ENCODE measurements around the gene TMEM123.

TMEM123 gene

DNA sequence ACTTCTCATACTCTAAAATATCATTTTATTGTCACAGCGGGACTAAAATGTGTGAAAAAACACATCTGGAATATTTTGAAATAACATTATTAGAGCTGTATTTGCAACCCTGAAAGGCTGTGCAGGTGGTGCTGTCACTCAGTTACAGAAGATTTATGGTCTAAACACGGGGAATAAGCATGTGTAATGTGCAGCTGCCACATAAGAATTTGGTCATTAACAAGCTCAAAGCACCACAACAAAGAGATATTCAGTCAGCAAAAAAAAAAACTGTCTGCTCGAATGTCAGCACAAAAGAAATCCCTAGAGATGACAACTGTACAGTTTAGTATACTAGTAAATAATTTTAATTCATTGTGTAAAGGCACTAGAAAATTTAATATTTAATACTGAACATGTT lies 31.3 kb downstream of the TMEM123 start:
- DNase-seq, result peak; percentile 87

DNA sequence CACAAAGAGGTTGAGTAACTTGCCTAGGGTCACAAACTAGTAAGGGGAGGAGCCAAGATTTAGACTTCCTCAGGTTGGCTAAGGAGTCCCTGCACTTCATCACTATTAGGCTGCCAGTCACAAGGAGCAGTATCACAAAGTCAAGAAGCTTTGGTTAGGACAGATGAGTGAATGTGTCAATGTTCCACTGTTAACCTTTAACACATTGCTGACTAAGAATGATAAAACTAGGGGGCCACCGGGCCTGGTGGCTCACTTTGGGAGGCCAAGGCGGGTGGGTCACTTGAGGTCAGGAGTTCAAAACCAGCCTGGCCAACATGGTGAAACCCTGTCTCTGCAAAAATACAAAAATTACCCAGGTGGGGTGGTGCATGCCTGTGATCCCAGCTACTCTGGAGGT lies 32.0 kb downstream of the TMEM123 start:
- DNase-seq, result no peak

DNA sequence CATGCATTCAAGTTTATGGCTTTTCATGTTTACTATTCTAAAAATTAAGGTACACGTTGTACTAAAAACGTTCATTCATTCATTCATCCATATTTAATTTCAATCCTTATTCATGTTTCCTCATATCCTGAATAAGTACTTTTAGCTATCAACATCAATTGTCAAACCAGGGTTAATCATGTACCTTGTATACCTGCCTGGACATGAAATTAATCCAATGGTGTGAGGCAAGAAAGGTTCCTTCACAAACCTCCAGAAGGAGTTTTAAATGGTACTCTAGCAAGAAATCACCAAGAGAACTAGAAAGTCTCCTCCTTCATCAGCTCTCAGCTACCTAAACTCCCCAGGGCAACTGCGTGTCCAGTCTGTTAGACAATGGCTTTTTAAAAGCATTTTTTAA lies 33.4 kb downstream of the TMEM123 start:
- no peak for DNase-seq

DNA sequence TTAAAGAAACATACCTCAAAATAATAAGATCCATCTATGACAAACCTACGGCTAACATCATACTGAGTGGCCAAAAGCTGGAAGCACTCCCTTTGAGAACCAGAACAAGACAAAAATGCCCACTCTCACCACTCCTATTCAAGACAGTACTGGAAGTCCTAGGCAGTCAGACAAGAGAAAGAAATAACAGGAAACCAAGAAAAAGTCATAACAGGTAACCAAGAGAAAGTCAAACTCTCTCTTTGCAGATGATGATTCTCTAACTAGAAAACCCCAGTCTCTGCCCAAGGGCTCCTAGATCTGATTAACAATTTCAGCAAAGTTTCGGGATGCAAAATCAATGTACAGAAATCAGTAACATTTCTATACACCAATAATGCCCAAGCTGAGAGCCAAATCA lies 35.6 kb downstream of the TMEM123 start:
- DNase-seq, result no peak

DNA sequence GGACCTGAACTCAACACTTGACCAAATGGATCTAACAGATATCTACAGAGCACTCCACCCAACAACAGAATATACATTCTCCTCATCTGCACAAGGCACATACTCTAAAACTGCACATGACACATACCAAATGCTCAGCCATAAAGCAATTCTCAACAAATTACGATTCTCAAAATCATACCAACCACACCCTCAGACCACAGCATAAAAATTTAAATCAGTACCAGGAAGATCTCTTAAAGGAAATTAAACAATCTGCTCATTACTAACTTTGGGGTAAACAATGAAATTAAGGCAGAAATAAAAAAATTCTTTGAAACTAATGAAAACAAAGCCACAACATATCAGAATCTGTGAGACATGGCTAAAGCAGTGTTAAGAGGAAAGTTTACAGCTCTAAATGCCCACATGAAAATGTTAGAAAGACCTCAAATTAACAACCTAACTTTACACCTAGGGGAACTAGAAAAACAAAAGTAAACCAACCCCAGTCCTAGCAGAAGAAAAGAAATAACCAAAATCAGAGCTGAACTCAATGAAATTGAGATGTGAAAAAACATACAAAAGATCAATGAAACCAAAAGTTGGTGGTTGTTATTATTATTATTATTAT lies 37.2 kb downstream of the TMEM123 start:
- DNase-seq, result no peak

DNA sequence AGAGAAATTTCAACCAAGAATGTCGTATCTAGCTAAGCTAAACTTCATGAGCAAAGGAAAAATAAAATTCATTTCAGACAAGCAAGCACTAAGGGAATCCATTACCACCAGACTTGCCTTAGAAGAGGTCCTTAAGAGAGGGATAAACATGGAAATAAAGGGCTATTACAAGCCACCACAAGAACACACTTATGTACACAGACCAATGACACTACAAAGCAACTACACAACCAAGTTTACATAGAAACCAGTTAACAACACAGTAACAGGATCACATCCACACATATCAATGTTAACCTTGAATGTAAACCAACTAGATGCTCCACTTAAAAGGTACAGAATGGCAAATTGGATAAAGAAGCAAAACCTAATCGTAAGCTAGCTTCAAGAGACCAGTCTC lies 38.0 kb downstream of the TMEM123 start:
- DNase-seq, result no peak

DNA sequence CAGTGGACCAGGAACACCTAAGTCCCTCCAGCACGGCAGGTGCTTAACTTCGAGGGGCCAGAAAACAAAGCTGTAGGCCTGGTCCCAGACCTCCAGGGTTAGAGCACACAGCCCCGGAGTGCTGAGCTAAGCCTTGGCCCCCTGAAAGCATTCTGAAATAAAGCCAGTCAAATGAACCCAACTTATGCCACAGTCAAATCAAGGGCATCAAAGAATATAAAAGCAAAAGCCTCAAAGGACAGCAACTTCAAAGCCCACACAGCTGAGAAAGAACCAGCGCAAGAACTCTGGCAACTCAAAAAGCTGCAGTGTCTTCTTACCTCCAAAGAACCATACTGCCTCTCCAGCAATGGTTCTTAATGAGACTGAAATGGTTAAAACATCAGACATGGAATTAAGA lies 39.1 kb downstream of the TMEM123 start:
- no peak for DNase-seq

DNA sequence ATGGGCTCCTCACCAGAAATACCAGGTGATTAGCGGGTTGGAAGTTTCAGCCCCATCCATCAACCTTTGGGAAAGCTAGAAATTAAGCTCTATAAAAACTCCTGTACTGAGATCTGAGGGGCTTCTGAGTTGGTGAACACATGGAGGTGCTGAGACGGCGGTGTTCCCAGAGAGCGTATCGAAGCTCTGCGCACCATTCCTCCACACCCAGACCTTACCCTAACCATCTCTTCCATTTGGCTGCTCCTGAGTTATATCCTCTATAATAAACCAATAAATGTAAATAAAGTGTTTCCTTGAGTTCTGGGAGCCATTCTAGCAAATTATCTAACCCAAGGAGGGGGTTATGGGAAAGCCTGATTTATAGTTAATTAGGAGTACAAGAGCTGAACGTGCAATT lies 41.4 kb downstream of the TMEM123 start:
- DNase-seq, result no peak

DNA sequence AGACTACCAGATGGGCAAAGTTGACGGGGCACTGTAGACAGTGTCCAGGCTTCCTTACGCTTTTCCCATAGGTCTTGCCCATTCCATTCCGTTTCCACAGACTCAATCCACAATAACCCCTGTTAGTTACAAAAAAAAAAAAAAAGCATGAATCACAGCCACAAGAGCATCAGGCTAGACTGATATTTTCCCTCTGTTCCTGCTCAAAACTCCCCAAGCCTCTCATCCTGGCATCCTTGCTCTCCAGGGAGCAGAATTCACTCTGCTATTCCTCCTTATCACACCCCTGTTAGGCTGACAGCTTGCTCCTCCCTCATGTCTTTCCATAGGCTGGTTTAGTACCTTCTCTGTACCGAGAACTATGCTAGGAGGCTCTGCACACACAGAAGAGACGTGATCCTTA lies 42.2 kb downstream of the TMEM123 start:
- DNase-seq, result no peak

DNA sequence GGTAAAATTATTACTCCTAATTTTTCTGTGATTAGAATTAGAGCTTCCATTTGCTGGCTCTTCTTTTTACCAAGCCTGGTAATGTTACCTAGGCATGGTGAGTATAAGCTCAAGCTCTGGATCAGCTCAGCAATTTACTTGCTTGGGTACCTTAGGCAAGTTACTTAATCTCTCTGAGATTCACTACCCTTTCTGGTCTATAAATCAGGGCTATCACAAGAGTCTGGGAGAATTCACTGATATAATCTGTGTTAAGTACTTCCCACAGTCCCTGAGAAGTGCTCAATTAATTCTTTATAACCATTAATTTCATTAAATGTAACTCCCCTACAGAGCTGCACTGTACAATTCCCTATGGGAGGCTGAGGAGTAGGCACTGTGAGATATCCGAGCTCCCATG lies 44.2 kb downstream of the TMEM123 start:
- DNase-seq, result no peak

DNA sequence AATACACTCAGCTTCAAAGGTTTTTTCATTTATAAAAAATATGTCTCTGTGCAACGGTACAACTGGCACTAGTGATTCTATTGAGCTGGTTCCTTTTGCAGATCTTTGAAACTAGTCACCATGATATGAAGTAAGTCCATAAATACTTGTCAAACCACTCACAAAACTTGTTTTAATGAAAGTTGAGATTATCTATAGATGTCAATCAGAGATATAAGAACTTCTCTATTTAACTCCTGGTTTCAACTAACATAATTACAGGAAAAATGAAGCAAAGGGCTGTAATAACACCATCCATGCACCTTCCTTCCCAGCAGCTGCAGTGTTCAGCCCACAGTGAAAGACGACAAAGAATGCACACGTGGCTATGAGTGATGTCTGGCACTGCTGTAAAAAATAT lies 44.7 kb downstream of the TMEM123 start:
- DNase-seq, result no peak

DNA sequence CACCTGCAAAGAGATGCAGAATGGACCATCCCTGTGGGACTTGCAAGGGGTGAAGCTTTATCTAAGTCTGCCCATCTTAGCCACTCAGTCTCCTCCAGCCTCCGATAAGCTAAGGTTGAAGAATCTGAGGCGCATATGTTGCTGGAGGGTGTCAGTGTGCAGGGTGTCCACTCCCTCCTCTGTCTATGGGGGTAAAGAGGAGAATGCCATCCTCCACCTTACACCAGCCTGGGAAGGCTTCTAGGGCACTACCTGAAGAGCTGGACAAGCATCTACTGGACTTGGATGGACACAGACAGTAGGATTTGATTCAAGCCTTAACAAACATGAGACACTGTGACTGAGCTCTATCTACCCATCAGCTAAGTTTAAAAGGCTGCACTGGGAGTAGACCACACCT lies 46.5 kb downstream of the TMEM123 start:
- DNase-seq, result no peak

DNA sequence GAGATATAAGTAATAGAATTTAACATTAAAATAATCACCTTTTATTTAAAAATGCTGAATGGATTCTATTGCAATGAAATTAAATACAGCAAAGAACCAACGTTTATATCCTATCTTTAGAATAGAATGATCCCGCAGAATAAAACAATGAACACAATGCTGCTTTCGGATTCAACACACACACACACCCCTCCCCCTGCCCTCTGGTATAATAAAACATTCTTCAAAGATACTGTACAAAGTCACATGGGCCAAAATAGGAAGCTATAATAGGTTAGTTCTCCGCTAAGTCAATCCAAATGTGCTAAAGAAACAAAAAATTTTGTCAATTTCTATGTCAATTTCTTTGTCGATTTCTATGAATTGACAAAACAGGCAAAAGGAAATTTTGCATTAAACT lies 47.1 kb downstream of the TMEM123 start:
- DNase-seq, result no peak

DNA sequence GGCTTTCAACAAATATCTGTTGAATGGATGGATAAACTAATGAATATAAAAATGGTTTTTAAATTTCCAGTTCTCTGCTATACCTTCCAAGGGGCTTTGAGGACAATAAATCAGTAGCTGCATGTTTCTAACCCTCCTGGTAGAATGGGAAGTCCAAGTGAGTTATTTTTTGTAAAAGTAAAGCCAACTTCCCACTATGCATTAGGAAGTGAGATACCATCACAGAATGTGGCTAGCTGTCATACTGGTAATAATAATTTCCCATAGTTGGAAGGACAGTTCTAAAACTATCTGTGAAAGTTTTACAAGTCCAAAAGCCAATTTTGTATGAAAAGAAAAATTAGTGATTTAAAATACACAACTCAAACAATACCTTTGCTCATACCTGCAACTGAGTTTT lies 50.0 kb downstream of the TMEM123 start:
- DNase-seq, result no peak

DNA sequence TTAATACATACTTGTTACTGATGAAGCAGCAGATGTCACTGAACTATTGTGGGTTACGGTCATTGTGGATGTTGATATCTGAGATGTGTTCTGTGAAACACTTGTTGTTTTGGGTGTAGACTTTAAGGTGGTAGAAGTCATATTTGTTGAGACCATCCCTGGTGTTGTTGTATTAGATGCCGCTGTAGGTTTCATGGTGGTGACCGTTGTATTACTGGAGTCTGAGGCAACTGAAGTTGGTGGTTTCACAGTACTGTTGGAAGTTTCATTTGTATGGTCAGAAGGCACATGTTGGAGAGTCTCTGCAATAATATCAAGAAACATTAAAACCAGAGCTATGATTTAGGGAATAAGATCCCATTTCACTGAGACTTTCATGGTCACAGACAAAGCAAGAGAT lies 50.7 kb downstream of the TMEM123 start:
- DNase-seq, result no peak

DNA sequence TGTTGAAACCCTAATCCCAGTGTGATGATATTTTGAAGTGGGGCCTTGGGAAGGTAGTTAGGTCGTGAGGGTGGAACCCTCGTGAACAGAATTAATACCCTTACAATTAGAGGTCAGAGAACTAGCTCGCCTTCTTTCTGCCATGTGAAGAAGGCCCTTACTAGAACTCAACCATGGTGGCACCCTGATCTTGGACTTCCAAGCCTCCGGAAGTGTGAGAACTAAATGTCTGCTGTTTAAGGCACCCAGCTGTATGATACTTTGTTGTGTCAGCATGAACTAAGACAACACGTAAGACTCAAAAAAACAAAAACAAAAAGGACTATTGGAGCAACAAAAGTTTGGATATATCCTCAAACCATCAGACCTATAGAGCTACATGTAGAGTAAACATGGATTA lies 52.0 kb downstream of the TMEM123 start:
- DNase-seq, result no peak

DNA sequence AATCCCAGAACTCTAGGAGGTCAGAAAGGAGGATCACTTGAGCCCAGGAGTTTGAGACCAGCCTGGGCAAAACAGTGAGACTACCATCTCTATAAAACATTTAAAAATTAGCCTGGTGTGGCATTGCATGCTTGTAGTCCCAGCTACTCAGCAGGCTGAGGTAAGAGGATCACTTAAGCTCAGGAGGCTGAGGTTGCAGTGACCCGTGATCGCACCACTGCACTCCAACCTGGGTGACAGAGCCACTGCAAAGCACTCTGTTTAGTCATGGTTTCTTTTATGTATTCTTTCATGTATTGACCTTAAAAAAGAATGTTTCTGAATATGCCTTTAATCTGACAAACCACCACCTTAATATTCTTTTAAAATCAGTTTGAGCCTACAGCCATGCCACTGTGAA lies 53.4 kb downstream of the TMEM123 start:
- no peak for DNase-seq

DNA sequence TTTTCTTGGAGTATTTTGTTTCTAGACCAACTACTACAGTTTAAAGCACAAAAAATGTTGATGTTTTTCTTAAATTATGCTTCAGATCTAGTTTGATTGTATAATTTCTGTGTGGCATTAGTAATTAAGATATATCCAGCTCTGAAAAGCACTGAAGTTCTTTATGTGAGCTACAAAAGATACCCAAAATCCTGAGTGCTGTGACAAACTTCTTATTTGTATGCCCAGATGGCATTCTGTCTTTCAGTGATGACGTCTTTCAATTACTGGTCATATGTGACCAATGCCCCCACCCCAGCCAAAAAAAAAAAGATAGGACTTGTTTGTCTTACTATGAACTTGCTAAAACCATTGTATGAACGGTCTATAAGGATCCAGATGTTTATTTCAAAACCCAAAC lies 54.3 kb downstream of the TMEM123 start:
- no peak for DNase-seq

DNA sequence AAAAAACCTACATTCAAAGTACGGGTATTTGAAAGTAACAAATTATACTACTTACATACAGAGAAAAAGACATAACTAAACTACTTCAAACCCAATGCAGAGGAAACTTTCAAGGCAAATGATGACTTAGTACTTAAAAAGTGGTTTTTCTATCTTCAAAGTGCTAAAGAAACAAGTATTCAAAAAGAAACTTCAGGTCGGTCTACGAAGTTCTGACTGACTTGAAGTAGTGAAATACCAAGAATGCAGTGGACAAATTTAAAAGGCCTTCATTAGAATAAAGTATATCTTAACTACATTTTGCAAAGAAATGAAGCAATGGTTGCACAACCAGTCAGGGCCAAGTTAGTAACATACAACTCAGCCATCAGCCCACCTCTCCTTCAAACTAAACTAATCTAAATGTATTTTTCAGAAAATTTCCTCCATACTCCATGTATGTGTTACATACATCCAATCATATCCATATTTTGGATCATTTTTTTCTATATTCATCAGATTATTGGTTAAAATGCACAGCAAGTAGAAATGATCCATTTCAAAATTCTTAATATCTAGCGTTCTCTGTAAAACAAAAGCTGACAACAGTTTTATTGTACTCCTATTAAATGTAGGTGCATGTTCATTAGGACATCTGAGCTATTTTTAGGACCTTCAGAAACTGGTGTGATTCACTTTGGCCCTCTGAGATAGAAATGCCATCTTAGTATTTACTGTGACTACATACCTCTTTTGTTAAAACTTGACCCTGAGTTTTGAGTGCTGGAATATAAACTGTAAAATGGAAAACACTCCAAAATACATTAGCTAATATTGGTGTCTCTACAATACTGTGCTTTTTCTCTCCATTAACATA lies 55.6 kb downstream of the TMEM123 start:
- no peak for DNase-seq

DNA sequence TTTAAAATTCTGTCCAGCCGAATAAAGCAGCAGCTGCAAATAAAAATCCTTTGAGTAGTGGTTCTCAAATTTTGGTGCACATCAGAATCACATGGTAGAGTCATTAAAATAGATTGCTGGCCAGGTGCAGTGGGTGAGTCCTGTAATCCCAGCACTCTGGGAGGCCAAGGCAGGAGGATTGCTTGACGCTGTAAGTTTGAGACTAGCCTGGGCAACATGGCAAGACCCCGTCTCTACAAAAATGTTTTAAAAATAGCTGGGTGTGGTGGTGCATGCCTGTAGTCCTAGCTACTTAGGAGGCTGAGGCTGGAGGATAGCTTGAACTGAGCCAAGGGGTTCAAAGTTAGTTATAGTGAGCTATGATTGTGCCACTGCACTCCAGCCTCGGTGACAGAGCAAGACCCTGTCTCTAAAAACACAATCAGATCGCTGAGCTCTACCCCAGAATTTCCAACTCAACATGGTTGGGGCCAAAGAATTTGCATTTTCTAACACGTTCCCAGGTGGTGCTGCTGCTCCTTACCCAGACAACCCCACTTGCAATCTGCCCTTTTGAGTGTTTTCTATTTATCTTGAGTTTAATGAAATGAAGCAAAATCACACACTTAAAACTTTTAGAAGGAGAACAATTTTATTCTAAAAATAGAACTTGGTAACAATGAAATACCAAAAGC lies 56.7 kb downstream of the TMEM123 start:
- DNase-seq, result no peak

DNA sequence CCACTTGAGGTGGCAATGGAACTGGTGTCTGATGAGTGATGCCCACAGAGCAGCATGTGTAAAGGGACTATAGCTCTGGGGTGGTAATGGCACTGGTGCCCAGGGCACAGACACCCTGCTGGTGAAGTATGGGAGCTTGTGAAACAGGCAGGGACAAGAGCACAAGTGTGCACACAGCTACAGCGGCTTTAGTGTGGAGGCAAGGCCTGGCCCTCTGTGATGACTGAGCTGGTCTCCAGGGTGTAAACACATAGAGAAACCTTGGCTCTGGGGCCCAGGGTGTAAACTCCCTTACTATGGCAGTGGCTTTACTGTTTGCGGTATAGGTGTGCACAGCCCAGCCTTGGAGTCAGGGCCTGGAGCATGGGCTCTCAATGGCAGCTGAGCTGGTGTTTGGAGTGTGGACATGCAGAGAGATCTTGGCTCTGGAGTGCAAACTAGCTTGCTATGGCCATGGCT lies 59.3 kb downstream of the TMEM123 start:
- no peak for DNase-seq

DNA sequence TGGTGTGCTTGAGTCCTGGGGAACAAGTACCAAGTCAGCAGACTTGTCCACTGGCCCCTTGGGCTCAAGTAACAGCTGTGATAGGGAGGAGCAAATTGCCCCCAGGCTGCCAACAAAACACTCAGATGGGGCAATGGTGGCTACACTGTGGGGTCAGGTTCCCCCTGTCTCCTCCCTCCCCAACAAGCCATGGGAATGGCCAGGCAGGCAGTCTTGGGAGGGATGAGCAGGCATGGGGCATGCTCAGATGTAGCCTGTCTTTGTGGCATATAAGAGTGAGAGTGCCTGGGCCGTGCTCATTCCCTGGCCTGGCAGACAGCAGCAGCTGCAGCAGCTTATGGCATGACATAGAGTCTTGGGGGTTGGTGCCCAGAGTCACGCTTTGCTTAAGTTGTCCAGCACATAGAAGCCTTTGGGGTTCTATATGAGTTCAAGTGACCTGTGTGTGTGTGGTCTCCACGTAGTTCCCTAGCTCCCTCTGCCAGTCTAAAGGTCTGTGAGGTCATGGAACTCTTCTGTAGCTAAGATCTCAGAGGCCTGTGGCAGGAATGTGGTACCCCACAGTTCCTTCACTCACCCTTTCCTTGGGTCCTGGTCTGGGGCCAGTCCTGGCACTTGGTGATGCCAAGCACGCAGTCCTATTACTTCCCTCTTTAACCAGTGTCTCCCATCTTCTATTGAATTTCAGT lies 60.9 kb downstream of the TMEM123 start:
- no peak for DNase-seq

DNA sequence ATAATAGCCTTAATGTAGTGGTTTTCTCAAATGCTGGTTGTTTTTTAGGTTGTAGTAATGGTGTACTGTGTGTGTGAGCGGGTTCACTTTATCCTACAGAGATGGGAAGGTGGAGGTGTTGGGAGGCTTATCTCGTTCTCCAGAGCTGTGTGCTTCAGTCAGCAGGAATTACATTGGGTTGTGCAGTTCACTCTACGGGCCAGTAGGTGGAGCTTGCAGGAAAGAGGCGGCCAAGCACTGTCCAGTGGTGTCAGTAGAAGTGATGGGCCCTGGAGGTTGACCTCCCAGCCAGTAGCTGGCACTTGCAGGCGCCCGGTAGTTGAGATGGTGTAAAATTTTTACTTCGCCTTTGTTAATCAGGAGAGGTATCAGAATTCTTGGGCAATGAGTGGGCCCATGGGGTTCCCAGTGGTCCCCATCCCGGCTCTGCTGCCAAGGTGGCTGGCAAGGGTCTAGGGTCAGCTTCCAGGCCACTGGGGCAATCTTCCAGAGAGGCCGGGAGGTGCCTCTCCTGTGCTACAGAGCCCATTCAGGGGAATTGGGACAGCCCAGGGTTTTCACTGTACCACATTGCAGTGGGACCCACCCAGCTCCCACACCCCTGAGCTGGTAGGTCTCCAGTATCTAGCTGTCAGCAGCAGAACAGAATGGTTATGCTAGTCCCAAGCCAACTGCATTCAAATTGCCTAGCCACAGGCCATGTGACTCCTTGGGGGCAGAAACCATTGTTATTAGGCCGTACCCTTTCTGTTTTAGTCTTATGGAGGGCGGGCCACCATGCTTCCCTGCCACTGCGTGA lies 61.7 kb downstream of the TMEM123 start:
- no peak for DNase-seq
